HUES64 (cell line): ENCODE data around the gene DIO1.
"Not testable (repeated sequence)": the region's sequence is repeated elsewhere in the genome, so short reads cannot be mapped to it uniquely, and the experiment has no call there.

Experiments used
- H3K27ac ChIP-seq: 2 replicates; pipeline ENCODE4 v1.7.0; 2013; ENCODE audit warnings: low read depth, low read length, inconsistent platforms
- H3K27me3 ChIP-seq: 2 replicates; pipeline ENCODE4 v1.6.1; 2013; ENCODE audit warnings: mild to moderate bottlenecking, low read length; ENCODE audit not compliant: insufficient read depth
- H3K36me3 ChIP-seq: 2 replicates; pipeline ENCODE4 v1.6.1; 2013; ENCODE audit warnings: mild to moderate bottlenecking, low read length; ENCODE audit not compliant: insufficient read depth
- H3K4me1 ChIP-seq: 2 replicates; pipeline ENCODE4 v1.6.1; 2013; ENCODE audit warnings: mild to moderate bottlenecking, low read length, moderate library complexity; ENCODE audit not compliant: insufficient read depth
- H3K4me3 ChIP-seq: 2 replicates; pipeline ENCODE4 v1.5.1; 2013; ENCODE audit warnings: mild to moderate bottlenecking, low read length, moderate library complexity
- H3K9ac ChIP-seq: 2 replicates; pipeline ENCODE4 v1.6.1; 2013; ENCODE audit warnings: mild to moderate bottlenecking, low read depth, low read length
- H3K9me3 ChIP-seq: 2 replicates; pipeline ENCODE4 v1.6.1; 2013; ENCODE audit warnings: low read depth, low read length; ENCODE audit not compliant: insufficient read depth
- WGBS: fragments of 150-250, 120-280 bp; methylation state at CpG from one replicate; pipeline ENCODE4 v1.1.7; 2013; ENCODE audit warnings: missing lambda C conversion rate; 5-methylcytosine and 5-hydroxymethylcytosine counted together

Gene DIO1

DNA sequence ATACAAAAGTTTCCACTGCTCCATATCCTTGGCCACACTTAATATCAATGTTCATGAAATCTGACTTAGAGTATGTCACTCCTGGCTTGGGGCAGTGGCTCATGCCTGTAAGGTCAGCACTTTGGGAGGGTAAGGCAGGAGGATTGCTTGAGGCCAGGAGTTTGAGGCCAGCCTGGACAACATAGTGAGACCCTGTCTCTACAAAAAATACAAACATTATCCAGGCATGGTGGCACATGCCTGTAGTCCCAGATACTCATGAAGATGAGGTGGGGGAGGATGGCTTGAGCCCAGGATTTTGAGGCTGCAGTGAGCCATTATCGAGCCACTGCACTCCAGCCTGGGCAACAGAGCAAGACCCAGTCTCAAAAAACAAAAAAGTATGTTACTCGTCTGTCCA, 18.8 kb upstream of the DIO1 start:
- not testable (repeated sequence) for H3K4me3 ChIP-seq, H3K27me3 ChIP-seq, H3K27ac ChIP-seq, H3K4me1 ChIP-seq, H3K9ac ChIP-seq, H3K9me3 ChIP-seq
- WGBS: 91% methylated on average over 2 of the region's 2 CpGs
- peaks cover 46% of the 10 kb centered on the region for H3K36me3 ChIP-seq

DNA sequence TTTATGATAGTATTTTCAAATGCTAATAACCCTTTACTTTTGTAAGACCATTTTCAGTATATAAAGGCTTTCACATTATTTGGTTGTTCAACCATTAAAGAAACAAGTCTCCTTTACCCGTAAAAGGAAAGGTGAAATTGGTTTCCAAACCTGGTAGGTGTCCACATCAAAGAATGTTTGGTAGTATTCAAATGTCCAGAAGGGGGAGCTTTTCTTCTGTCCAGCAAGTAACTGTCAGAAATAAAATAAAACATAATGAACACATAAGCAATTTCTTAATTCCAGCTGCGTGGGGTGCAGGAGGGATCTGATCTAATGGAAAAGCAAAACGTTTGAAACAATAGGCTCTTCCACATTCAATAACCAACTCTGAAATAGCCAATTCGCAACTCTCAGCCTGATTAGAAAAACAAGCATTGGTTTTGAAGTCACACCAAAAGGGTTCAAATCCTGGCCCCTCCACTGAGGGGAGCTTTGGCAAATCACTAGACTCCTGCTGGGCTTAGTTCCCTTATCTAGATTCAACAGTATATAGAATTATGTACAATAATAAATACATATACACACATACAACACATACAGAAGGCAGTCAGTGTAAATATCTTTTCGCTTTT, 15.4 kb upstream of the DIO1 start:
- Histone ChIP-seq H3K27ac (no peak overlapping the region), H3K9me3 (no peaks in the 10 kb centered on the region), H3K36me3 (peaks cover 39% of the 10 kb centered on the region), H3K4me1 (no peaks in the 10 kb centered on the region), H3K4me3 (no peak overlapping the region), H3K9ac (no peak overlapping the region), H3K27me3 (no peaks in the 10 kb centered on the region)
- 66% methylated on average over 5 of the region's 5 CpGs for WGBS

DNA sequence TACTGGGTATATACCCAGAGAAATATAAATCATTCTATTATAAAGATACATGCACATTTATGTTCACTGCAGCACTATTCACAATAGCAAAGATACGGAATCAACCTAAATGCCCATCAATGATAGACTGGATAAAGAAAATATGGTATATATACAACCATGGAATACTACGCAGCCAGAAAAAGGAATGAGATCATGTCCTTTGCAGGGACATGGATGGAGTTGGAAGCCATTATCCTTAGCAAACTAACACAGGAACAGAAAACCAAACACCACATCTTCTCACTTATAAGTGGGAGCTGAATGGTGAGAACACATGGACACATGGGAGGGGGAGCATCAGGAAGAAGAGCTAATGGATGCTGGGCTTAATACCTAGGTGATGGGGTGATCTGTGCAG, 12.1 kb upstream of the DIO1 start:
- H3K27ac ChIP-seq, H3K4me1 ChIP-seq, H3K4me3 ChIP-seq, H3K9ac ChIP-seq, H3K27me3 ChIP-seq, H3K9me3 ChIP-seq: not testable (repeated sequence)
- no CpG with 5 or more reads among the region's 2 CpGs for WGBS
- H3K36me3 ChIP-seq: peaks cover 27% of the 10 kb centered on the region

DNA sequence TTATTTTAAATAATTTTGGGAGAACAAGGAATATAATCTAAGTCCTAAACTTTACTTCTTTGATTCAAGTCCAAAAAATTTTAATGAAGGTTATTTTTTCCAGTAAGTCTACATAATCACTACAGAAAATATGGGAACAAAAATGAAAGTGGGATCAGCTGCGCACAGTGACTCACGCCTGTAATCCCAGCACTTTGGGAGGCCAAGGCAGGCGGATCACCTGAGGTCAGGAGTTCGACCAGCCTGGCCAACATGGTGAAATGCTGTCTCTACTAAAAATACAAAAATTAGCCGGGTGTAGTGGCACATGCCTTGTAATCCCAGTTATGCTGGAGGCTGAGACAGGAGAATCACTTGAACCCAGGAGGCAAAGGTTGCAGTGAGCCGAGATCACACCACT, 10.4 kb upstream of the DIO1 start:
- H3K4me1 ChIP-seq, H3K9me3 ChIP-seq, H3K27ac ChIP-seq, H3K27me3 ChIP-seq, H3K4me3 ChIP-seq, H3K9ac ChIP-seq: not testable (repeated sequence)
- 95% methylated on average over 6 of the region's 6 CpGs for WGBS
- H3K36me3 ChIP-seq: peaks cover 16% of the 10 kb centered on the region

DNA sequence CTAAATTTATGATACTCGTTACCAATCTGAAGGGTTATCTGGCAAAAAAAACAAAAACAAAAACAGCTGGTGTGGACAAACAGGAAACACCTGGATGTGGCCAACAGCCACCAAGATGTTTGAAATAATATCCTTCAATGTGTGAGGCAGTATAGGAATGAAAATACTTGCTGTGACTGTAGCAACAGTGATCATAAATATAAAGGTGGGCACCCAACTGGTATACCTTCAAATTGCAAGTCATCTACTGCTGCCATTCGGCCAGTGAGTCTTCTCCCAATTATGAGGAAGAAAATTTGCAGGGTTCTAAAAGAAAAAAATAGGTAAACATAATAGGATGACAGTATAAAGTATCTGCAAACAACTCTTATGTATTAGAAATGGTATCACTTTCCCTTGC, 5.3 kb upstream of the DIO1 start:
- Histone ChIP-seq H3K36me3 (peaks cover 10% of the 10 kb centered on the region), H3K27me3 (no peaks in the 10 kb centered on the region), H3K9me3 (no peaks in the 10 kb centered on the region), H3K27ac (no peak overlapping the region), H3K4me3 (peak overlapping the region; percentile 91), H3K4me1 (peaks cover 7% of the 10 kb centered on the region), H3K9ac (no peak overlapping the region)
- 95% methylated on average over 2 of the region's 2 CpGs for WGBS

DNA sequence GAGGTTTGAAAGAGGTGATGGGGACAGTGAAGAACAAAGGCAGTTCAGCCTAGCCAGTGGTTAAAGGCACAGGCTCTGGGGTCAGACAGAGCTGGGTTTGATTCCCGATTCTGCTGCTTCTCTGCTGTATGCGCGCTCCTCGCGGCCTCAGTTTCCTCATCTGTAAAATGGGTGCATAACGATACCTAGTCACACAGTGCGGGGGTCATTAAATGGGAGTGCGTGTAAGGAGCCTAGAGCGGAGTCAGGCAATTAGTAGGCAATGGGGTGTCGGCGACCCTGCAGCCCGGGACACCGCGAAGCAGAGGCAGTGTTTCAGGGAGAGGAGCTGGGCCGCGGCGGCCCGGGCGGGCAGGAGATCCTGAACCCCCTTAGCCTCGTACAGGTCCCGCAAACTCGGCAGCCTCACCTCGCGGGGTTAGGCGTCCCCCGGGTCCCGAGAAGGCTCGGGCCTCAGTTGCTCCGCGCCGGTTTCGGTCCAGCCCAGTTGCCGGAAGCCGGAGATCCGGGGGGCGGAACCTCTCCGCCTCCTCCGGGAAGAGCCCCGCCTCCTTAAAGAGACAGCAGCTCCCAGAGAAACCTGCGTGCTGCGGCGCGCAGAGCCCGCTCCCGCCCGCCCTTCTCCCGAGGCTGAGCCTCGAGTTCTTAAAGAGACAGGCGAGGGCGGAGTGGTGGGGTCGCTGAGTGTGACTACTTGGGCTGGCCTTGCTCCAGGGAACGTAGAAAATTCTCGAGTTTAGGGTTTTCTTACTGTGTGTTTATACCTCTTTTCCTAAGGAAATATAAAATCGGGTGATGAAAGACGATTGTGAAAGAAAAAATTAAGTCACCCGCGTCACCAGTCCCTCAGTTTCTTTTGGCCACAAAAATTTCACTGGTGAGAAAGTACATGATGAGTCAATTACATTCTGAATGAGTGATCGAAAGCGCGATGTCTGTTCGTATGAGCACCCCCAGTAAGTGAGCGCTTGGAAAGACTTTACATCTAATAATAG, 4.4 kb upstream of the DIO1 start, which contains the start of gene YIPF1:
Gene YIPF1 (minus strand): TSS at position 494 of the 995 bp plus-strand sequence. CDS start 860 bp downstream, outside the sequence.
- Histone ChIP-seq H3K4me3 (peak within 1 kb of the TSS; percentile 91), H3K4me1 (peaks cover 7% of the 10 kb centered on the region), H3K9ac (peak within 1 kb of the TSS; percentile 67), H3K9me3 (no peaks in the 10 kb centered on the region), H3K36me3 (peaks cover 10% of the 10 kb centered on the region), H3K27me3 (no peaks in the 10 kb centered on the region), H3K27ac (no peak within 1 kb of the TSS)
- 6% methylated on average over 60 of the region's 62 CpGs for WGBS

DNA sequence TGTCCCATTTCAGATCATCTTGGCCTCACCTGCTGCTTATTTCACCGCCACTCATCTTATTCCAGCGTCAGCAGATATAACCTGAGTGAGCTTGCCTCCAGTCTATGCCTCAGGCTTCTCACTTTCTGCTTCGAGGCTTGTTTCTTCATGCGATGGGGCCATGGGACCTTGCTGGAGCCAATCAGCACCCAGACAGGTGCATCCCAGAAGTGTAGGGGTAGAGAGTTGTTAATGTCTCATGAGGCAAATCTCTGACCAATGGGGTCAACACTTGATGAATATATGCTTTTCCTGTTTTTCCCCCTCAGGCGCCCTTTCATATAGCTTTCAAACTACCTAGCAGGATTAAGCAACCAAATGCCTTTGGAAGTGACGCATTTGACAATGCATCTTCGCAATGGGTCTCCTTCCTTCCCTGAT, 3.5 kb upstream of the DIO1 start:
- no peaks in the 10 kb centered on the region for H3K27me3 ChIP-seq
- H3K27ac ChIP-seq: no peak overlapping the region
- no peaks in the 10 kb centered on the region for H3K9me3 ChIP-seq
- 92% methylated on average over 7 of the region's 7 CpGs for WGBS
- peaks cover 7% of the 10 kb centered on the region for H3K4me1 ChIP-seq
- peak overlapping the region; percentile 91 for H3K4me3 ChIP-seq
- H3K36me3 ChIP-seq: peaks cover 10% of the 10 kb centered on the region
- H3K9ac ChIP-seq: no peak overlapping the region

DNA sequence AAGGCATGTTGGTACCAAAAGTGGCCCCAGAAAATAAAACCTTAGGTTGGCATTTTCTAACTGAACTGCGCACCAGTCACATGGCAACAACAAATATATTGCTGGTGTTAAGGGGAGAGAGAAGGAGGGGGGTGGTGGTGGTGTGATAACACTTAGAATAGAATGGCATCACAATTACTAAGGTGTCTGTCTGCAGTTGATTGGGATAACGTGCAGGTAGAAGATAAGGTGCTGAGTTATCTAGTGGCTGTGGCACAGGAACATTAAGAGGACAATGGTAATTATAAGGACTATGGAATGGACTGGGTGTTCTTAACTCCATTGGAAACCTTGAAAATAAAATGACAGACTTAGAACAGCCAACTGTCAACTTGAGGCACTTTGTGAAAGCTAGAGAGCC, 3.0 kb upstream of the DIO1 start:
- no peak overlapping the region for H3K4me3 ChIP-seq
- H3K27ac ChIP-seq: no peak overlapping the region
- H3K27me3 ChIP-seq: no peaks in the 10 kb centered on the region
- WGBS: 94% methylated on average over 2 of the region's 2 CpGs
- H3K9ac ChIP-seq: no peak overlapping the region
- H3K9me3 ChIP-seq: no peaks in the 10 kb centered on the region
- H3K36me3 ChIP-seq: peaks cover 8% of the 10 kb centered on the region
- peaks cover 7% of the 10 kb centered on the region for H3K4me1 ChIP-seq

DNA sequence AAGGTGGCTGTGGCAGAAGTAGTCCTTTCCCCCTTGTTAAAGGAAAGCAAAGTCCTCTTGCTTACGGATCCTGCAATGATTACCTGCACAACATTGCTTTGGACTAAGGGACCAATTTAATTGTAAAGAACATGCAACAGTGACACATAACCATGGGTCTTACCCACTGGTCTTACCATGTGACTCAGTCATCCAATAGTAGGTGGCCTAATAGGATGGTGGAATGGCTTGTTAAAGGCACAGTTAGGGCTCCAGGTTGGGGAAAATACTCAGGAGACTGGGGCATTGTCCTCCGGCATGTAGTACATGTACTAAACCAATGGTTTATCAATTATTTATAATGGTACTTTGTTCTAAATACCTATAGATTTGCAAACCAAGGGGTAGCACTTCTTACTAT, 2.3 kb upstream of the DIO1 start:
- Histone ChIP-seq H3K4me3 (no peak overlapping the region), H3K27ac (no peak overlapping the region)
- 93% methylated on average over 1 of the region's 2 CpGs for WGBS

DNA sequence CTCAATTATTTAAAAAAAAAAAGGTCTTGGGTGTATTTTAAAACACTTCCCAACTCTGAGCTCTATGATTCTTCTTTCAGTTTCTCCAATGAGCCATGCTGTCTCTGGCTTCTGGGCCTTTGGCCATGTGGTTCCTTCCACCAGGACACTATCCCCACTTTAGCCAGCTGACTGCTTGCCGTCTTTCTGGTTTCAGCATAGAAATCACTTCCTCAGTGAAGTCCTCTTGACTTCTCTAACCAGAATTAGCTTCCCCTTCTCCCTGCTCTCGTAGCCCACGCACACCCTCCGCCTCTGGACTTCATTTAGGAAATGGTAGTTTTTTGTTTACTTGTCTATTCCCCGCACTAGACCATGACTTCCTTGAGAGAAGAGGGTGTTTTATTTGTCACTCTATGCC, 1.1 kb upstream of the DIO1 start:
- Histone ChIP-seq H3K27ac (no peak overlapping the region), H3K36me3 (no peaks in the 10 kb centered on the region), H3K9ac (no peak overlapping the region), H3K4me3 (no peak overlapping the region), H3K9me3 (no peaks in the 10 kb centered on the region), H3K4me1 (peaks cover 7% of the 10 kb centered on the region), H3K27me3 (no peaks in the 10 kb centered on the region)
- WGBS: 98% methylated on average over 5 of the region's 5 CpGs

More for the DNA sequence above, 2.3 kb upstream of the DIO1 start:
- no peak overlapping the region for H3K9ac ChIP-seq
- peaks cover 7% of the 10 kb centered on the region for H3K4me1 ChIP-seq
- peaks cover 5% of the 10 kb centered on the region for H3K36me3 ChIP-seq
- no peaks in the 10 kb centered on the region for H3K9me3 ChIP-seq
- H3K27me3 ChIP-seq: no peaks in the 10 kb centered on the region

DNA sequence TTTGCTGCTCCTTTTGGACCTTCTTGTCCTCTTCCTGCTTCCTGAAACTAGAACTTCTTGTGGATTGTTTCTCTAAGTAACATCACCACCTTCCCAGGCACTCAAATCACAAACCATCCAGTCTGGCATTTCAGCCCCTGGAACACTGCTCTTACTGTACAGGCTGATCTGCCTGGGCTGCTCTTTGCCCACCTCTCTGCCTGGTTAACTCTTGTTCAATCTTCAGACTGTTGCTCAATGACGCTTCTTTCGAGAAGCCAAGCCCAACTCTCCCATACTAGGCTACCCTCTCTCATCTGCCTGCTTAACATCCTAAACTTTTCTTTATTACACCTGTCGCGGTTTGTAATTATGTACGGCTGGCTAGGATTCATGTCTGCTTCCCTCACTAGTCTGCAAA, 657 bp downstream of the DIO1 start:
- H3K36me3 ChIP-seq: no peaks in the 10 kb centered on the region

More for the DNA sequence above, 657 bp downstream of the DIO1 start:
- WGBS: 97% methylated on average over 5 of the region's 5 CpGs
- Histone ChIP-seq H3K4me3 (no peak overlapping the region), H3K9me3 (no peaks in the 10 kb centered on the region), H3K9ac (no peak overlapping the region), H3K4me1 (peaks cover 7% of the 10 kb centered on the region), H3K27me3 (no peaks in the 10 kb centered on the region), H3K27ac (no peak overlapping the region)
